Measurements from ENCODE around the gene RALGPS1.

Gene RALGPS1

GRCh38 chr9:127229691-127230417 is 315.3 kb downstream of the RALGPS1 start:
- no peak for DNase-seq

GRCh38 chr9:127231666-127232065 is 317.1 kb downstream of the RALGPS1 start:
- DNase-seq, result no peak

- DNase-seq, result no peak
Observed at GRCh38 chr9:127232833-127233549, 318.4 kb downstream of the RALGPS1 start.

GRCh38 chr9:127233550-127233949 is 319.0 kb downstream of the RALGPS1 start:
- DNase-seq, result no peak

GRCh38 chr9:127233989-127234388 is 319.4 kb downstream of the RALGPS1 start:
- DNase-seq, result no peak

GRCh38 chr9:127237801-127238200 is 323.2 kb downstream of the RALGPS1 start:
- no peak for DNase-seq

- no peak for DNase-seq
Observed at GRCh38 chr9:127241354-127241753, 326.8 kb downstream of the RALGPS1 start.

GRCh38 chr9:127244609-127245601 is 330.3 kb downstream of the RALGPS1 start:
- DNase-seq, result peak; percentile 91

- no peak for DNase-seq
Observed at GRCh38 chr9:127245637-127246164, 331.1 kb downstream of the RALGPS1 start.

- no peak for DNase-seq
Observed at GRCh38 chr9:127248241-127248640, 333.7 kb downstream of the RALGPS1 start.

GRCh38 chr9:127249877-127250276 is 335.3 kb downstream of the RALGPS1 start:
- DNase-seq, result no peak

- no peak for DNase-seq
Observed at GRCh38 chr9:127250896-127251391, 336.4 kb downstream of the RALGPS1 start.

GRCh38 chr9:127252410-127253318 is 338.1 kb downstream of the RALGPS1 start:
- no peak for DNase-seq

GRCh38 chr9:127253446-127253845 is 338.9 kb downstream of the RALGPS1 start:
- DNase-seq, result no peak

- no peak for DNase-seq
Observed at GRCh38 chr9:127255692-127256091, 341.1 kb downstream of the RALGPS1 start.

GRCh38 chr9:127256324-127256723 is 341.7 kb downstream of the RALGPS1 start:
- no peak for DNase-seq

GRCh38 chr9:127258606-127259471 is 344.3 kb downstream of the RALGPS1 start:
- DNase-seq, result no peak

- DNase-seq, result no peak
Observed at GRCh38 chr9:127262602-127263001, 348.0 kb downstream of the RALGPS1 start.

GRCh38 chr9:127263237-127263636 is 348.7 kb downstream of the RALGPS1 start:
- no peak for DNase-seq

GRCh38 chr9:127263664-127264063 is 349.1 kb downstream of the RALGPS1 start:
- no peak for DNase-seq

Measured in T-helper 9 cell (primary cell).